Activated CD8-positive, alpha-beta T cell treated with anti-CD3 and anti-CD28 coated beads for 36 hours (primary cell): Measurements from ENCODE around the gene CYP2A13. TPM values are rescaled to one million over a fixed set of nuclear protein-coding genes. Genes with fewer than 3 reads are reported as not detected.
"Not testable (repeated sequence)": the region's sequence is repeated elsewhere in the genome, so short reads cannot be mapped to it uniquely, and the experiment has no call there.

Experiments
- ATAC-seq: fragments of 200-7000 bp; cut with Tn5 transposase; one replicate; pipeline ENCODE4 v1.10.0; 2021; ENCODE audit warnings: mild to moderate bottlenecking, moderate library complexity
- CTCF ChIA-PET: fragments of 350-600 bp; sonication (Branson Sonifier 250); formaldehyde crosslinking; loops from one replicate; lab custom pipeline; 2021; ENCODE audit warnings: antibody characterized with exemption; lab: Charles Lee
- POLR2A ChIA-PET: fragments of 350-600 bp; sonication (Branson Sonifier 250); formaldehyde crosslinking; loops from one replicate; lab custom pipeline; 2021; ENCODE audit warnings: antibody characterized with exemption; lab: Charles Lee
- DNase-seq: peaks from one replicate; pipeline ENCODE4 v3.0.0-alpha.2; 2020
- H3K27ac Mint-ChIP-seq: one replicate; pipeline ENCODE4 v1.8.0; 2021; ENCODE audit warnings: mild to moderate bottlenecking, mixed read lengths
- H3K27me3 Mint-ChIP-seq: one replicate; pipeline ENCODE4 v1.8.0; 2021; ENCODE audit warnings: mixed read lengths
- H3K36me3 Mint-ChIP-seq: one replicate; pipeline ENCODE4 v1.8.0; 2021; ENCODE audit warnings: low read depth, mixed read lengths
- H3K4me1 Mint-ChIP-seq: one replicate; pipeline ENCODE4 v1.8.0; 2021; ENCODE audit warnings: low read depth, mixed read lengths
- H3K4me3 Mint-ChIP-seq: one replicate; pipeline ENCODE4 v1.8.0; 2021; ENCODE audit warnings: mild to moderate bottlenecking, moderate library complexity, mixed read lengths
- H3K9me3 Mint-ChIP-seq: one replicate; pipeline ENCODE4 v1.8.0; 2021; ENCODE audit warnings: mixed read lengths
- intact Hi-C: fragments of 100-400 bp; cut with micrococcal nuclease; formaldehyde crosslinking; loops from one replicate; pipeline ENCODE4 v1.10.0; 2022
- total RNA-seq, 2 experiments: library from RNA; stranded (reverse); gene quantifications; one replicate each; pipeline ENCODE4 v1.2.3, GENCODE V29; 2021
- TF ChIP-seq, protein P1 (sequence below): fragments of 200-600 bp; IDR thresholded peaks from one replicate; pipeline ENCODE4 v1.8.0; 2022; ENCODE audit warnings: antibody characterized with exemption, mild to moderate bottlenecking

The CYP2A13 gene
- total RNA-seq, 2 experiments from 2014 or later = not detected

DNA sequence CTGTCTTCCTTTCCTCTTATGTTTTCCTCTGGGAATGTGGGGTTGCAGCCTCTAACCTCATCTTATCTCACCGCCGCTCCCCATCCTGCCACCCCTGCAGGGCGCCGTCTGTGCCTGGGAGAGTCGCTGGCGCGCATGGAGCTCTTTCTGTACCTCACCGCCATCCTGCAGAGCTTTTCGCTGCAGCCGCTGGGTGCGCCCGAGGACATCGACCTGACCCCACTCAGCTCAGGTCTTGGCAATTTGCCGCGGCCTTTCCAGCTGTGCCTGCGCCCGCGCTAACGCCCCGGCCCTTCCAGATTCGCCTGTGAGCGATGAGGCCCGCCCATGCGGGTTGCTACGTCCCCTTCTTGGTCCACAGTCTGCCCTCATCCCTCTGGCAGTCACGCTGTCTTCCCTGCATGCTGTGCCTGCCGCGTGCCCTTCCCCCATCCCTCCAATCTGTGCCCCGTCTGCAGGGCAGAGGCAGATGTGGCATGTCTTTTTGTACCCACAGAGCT is 39.6 kb downstream of the CYP2A13 start:
- ATAC-seq (peak; percentile 96), DNase-seq (peak; percentile 87)
- POLR2A ChIA-PET, intact Hi-C loops, H3K36me3 Mint-ChIP-seq, H3K27me3 Mint-ChIP-seq, H3K9me3 Mint-ChIP-seq: not testable (repeated sequence)
- H3K4me3 Mint-ChIP-seq = peak overlapping the region; percentile 24
- CTCF ChIA-PET = interaction anchor here (0.6 to 3.5 kb wide), 5 partner anchors 10 to 26 kb away, joined by 3 to 25 read pairs (median 4); no protein-coding TSS in a partner anchor
- peak overlapping the region; percentile 2 for H3K27ac Mint-ChIP-seq
- H3K4me1 Mint-ChIP-seq = peaks cover 14% of the 10 kb centered on the region
- TF ChIP-seq, protein P1, sequence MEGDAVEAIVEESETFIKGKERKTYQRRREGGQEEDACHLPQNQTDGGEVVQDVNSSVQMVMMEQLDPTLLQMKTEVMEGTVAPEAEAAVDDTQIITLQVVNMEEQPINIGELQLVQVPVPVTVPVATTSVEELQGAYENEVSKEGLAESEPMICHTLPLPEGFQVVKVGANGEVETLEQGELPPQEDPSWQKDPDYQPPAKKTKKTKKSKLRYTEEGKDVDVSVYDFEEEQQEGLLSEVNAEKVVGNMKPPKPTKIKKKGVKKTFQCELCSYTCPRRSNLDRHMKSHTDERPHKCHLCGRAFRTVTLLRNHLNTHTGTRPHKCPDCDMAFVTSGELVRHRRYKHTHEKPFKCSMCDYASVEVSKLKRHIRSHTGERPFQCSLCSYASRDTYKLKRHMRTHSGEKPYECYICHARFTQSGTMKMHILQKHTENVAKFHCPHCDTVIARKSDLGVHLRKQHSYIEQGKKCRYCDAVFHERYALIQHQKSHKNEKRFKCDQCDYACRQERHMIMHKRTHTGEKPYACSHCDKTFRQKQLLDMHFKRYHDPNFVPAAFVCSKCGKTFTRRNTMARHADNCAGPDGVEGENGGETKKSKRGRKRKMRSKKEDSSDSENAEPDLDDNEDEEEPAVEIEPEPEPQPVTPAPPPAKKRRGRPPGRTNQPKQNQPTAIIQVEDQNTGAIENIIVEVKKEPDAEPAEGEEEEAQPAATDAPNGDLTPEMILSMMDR = peak; percentile 55

DNA sequence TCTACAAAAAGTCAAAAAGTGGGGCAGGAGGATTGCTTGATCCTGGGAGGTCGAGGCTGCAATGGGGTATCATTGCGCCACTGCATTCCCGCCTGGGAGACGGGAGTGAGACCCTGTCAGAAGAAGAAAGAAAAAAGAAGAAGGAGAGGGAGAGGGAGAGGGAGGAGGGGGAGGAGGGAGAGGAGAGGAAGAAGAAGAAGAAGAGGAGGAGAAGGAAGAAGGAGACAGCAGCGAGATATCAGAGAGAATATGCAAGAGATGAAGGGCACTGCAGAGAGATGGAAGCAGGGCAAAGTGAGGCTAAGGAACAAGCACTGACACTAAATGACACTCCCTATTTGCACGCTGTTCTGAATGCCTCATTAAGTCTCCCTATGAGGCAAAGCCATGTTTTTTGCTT is 40.4 kb downstream of the CYP2A13 start:
- ChIA-PET POLR2A (no interaction called here), CTCF (interaction anchor here (1.6 kb wide), 1 partner anchor 19 kb away, joined by 3 read pairs; no protein-coding TSS in a partner anchor)
- peaks cover 12% of the 10 kb centered on the region for H3K4me1 Mint-ChIP-seq
- no peaks in the 10 kb centered on the region for H3K36me3 Mint-ChIP-seq
- no peak overlapping the region for H3K27ac Mint-ChIP-seq
- intact Hi-C loops = no loop called here
- peaks cover 2% of the 10 kb centered on the region for H3K27me3 Mint-ChIP-seq
- DNase-seq = no peak
- TF ChIP-seq, protein P1 = no peak
- no peak overlapping the region for H3K4me3 Mint-ChIP-seq
- H3K9me3 Mint-ChIP-seq = no peaks in the 10 kb centered on the region
- no peak for ATAC-seq

DNA sequence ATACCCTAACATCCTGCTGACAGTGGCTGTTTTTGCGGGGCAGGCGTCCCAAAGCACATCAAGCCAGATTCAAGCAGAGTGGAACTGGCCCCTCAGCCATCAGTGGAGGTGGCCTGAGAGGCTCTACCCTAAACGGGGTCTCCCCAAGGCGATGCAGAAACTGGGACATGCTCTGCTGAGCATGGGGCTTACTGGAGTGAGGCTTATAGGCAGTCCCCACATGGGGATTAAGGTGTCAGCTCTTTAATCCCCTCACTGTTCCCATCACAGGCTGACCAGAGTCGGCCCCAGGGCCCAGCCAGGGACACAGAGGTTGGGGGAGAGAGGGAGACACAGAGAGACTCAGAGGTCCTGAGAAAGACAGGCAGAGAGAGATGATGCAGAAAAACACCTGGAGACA is 42.9 kb downstream of the CYP2A13 start:
- no peak overlapping the region for H3K27ac Mint-ChIP-seq
- no peak overlapping the region for H3K4me3 Mint-ChIP-seq
- ChIA-PET CTCF (interaction anchor here (0.9 kb wide), 1 partner anchor 156 kb away, joined by 3 read pairs; no protein-coding TSS in a partner anchor), POLR2A (no interaction called here)
- H3K27me3 Mint-ChIP-seq = peaks cover 4% of the 10 kb centered on the region
- TF ChIP-seq, protein P1 = no peak
- H3K36me3 Mint-ChIP-seq = no peaks in the 10 kb centered on the region
- peaks cover 17% of the 10 kb centered on the region for H3K4me1 Mint-ChIP-seq
- ATAC-seq (no peak), DNase-seq (no peak)
- intact Hi-C loops = no loop called here
- no peaks in the 10 kb centered on the region for H3K9me3 Mint-ChIP-seq

DNA sequence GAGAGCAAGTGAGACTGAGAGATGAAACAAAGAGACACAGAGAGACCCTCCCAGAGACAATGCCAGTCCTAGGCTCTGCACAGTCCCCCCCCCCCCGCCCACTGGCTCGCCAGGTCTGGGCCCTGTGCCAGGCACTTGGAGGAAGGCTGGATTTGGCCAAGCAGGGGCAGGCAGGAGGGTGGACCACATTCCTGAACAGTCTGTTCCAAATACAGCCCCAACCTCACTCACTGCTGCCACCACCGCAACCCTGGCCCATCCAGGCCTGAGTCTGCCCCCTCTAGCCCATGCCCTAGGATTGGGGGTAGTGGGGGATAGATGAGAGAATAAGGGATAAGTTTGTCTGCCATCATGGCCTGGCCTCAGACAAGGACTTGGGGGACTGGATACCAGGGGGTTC is 45.0 kb downstream of the CYP2A13 start:
- ATAC-seq (no peak), DNase-seq (no peak)
- ChIA-PET CTCF (no interaction called here), POLR2A (no interaction called here)
- no peaks in the 10 kb centered on the region for H3K36me3 Mint-ChIP-seq
- H3K27me3 Mint-ChIP-seq = peaks cover 4% of the 10 kb centered on the region
- H3K4me1 Mint-ChIP-seq = peaks cover 10% of the 10 kb centered on the region
- H3K4me3 Mint-ChIP-seq = no peak overlapping the region
- TF ChIP-seq, protein P1 = no peak
- no peaks in the 10 kb centered on the region for H3K9me3 Mint-ChIP-seq
- intact Hi-C loops = no loop called here
- no peak overlapping the region for H3K27ac Mint-ChIP-seq

DNA sequence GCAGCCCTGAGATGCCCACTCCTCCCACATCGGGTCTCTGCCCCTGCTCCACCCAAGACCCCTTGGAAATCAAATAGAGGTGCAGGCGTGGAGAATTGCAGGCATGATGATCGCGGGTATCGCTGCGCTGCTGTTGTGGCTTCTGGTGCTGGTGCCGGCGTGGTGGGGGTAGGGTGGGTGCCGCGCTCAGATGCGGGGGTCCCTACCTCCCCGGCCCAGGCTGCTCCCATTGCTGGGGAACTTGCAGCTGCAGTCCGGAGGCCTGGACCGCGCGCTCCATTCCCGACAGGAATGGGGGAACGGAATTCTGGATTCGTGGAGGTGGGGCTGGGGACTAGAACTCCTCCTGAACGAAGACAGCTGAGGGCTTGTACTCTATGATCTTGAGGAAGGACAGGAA is 46.4 kb downstream of the CYP2A13 start:
- DNase-seq = no peak
- no peak overlapping the region for H3K27ac Mint-ChIP-seq
- ChIA-PET POLR2A (no interaction called here), CTCF (no interaction called here)
- peak overlapping the region; percentile 77 for H3K4me3 Mint-ChIP-seq
- ATAC-seq = no peak
- H3K4me1 Mint-ChIP-seq = peaks cover 10% of the 10 kb centered on the region
- H3K9me3 Mint-ChIP-seq = no peaks in the 10 kb centered on the region
- TF ChIP-seq, protein P1 = no peak
- H3K36me3 Mint-ChIP-seq = no peaks in the 10 kb centered on the region
- intact Hi-C loops = no loop called here
- peaks cover 4% of the 10 kb centered on the region for H3K27me3 Mint-ChIP-seq

DNA sequence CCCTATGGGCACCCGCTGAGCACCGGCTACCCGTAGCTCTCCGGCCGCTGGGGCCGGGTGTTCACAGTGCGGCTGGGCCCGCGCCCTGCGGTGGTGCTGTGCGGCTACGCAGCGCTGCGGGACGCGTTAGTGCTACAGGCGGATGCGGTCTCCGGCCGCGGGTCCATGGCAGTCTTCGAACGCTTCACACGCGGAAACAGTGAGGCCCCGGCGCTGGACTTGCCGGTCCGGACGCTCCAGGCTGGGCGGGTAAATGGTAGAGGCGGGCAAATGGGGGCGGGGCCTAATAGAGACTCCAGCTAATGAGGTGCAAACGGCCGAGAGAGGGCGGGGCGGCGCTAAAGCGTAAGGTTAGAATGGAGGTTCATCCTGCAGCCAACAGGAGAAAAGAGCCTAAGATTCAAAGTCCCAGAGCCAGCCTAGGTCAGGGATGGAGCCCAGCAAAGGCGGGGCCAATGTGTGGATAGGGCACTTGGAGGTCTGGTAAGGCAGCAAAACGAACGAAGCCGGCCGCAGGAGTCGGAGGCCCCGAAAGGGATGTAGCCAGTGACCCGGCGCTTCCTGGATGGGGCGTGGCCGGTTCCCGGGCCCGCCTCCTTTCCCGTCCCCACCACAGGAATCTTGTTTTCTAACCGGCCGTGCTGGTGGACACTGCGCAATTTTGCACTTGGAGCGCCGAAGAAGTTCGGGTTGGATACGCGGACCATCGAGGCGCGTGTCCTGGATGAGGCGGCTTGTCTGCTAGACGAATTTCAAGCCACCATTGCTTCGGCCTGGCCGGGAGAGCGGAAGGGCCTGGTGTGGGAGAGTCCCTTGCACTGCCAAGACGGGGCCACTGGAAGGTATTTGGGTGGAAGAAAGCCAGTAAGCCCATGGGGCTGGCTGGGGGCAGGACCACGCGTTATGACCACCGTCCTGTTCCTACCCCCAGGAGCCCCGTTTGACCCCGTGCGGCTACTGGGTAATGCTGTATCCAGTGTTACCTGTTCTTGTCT is 47.4 kb downstream of the CYP2A13 start:
- intact Hi-C loops, H3K27me3 Mint-ChIP-seq, H3K9me3 Mint-ChIP-seq, POLR2A ChIA-PET, CTCF ChIA-PET, H3K36me3 Mint-ChIP-seq: not testable (repeated sequence)
- Mint-ChIP-seq H3K27ac (peak overlapping the region; percentile 91), H3K4me3 (peak overlapping the region; percentile 77), H3K4me1 (peaks cover 10% of the 10 kb centered on the region)
- ATAC-seq (peak; percentile 98), DNase-seq (peak; percentile 51)
